ENCODE results near the gene FANCD2. TPM values are rescaled to one million over a fixed set of nuclear protein-coding genes. Genes with fewer than 3 reads are reported as not detected.

The FANCD2 gene
- 1 to 10 TPM; 1.1 to 2.6 (median 1.6) TPM for total RNA-seq
- polyA plus RNA-seq: 1.0 TPM
- long read RNA-seq, donor 1, full-length matches to known transcripts: 1 of 2 reads
- long read RNA-seq, donor 1, partial matches to known transcripts: 1 of 2 reads
- long read RNA-seq, donor 1, other reads (novel, unspliced or antisense): 0 of 2 reads
- long read RNA-seq, donor 2, full-length matches to known transcripts: 1 of 3 reads
- long read RNA-seq, donor 2, partial matches to known transcripts: 1 of 3 reads
- long read RNA-seq, donor 2, other reads (novel, unspliced or antisense): 1 of 3 reads
- long read RNA-seq, donor 3, partial matches to known transcripts: 3 of 4 reads
- long read RNA-seq, donor 3, other reads (novel, unspliced or antisense): 1 of 4 reads
- long read RNA-seq, donor 4, partial matches to known transcripts: 0 of 1 reads
- long read RNA-seq, donor 4, other reads (novel, unspliced or antisense): 1 of 1 reads

GRCh38 chr3:10026084-10026890 is at the start of gene FANCD2:
Gene FANCD2 (plus strand): TSS chr3:10026437. CDS start chr3:10028658, 2,221 bp downstream.
- Histone ChIP-seq H3K27me3 (ENCODE audit: control insufficient read depth, insufficient read depth) (no peaks in the 10 kb centered on the region), H3K4me3 (ENCODE audit: low read length) (peak within 1 kb of the TSS; percentile 60), H3K4me1 (ENCODE audit: control insufficient read depth, insufficient read depth, low read length) (peaks cover 2% of the 10 kb centered on the region), H3K9me3 (ENCODE audit: control insufficient read depth, low read length) (no peaks in the 10 kb centered on the region), H3K27ac (ENCODE audit: low read length) (peak within 1 kb of the TSS; percentile 37)
- intact Hi-C loops (cut with DNase I): no loop called here
- under 1% methylated on average over 61 of the region's 61 CpGs for WGBS
- peak; percentile 90 to 96 (median 95) for DNase-seq
- peak; percentile 96 to 97 for ATAC-seq

- DNase-seq: peak; percentile 84 to 90 (median 85)
- no peaks in the 10 kb centered on the region for H3K9me3 ChIP-seq (ENCODE audit: control insufficient read depth, low read length)
- intact Hi-C loops (cut with DNase I): no loop called here
- no peaks in the 10 kb centered on the region for H3K27me3 ChIP-seq (ENCODE audit: control insufficient read depth, insufficient read depth)
- H3K4me1 ChIP-seq (ENCODE audit: control insufficient read depth, insufficient read depth, low read length): peaks cover 3% of the 10 kb centered on the region
- peak; percentile 98 to 99 for ATAC-seq
- peak overlapping the region; percentile 57 for H3K4me3 ChIP-seq (ENCODE audit: low read length)
- peak overlapping the region; percentile 99 for H3K27ac ChIP-seq (ENCODE audit: low read length)
- WGBS: 25% methylated on average over 7 of the region's 7 CpGs
These were observed 49.2 kb upstream of the FANCD2 start for GRCh38 chr3:9976721-9977709.

GRCh38 chr3:9978710-9979305 is 47.4 kb upstream of the FANCD2 start:
- no peak for ATAC-seq
- intact Hi-C loops (cut with DNase I): no loop called here
- Histone ChIP-seq H3K27me3 (ENCODE audit: control insufficient read depth, insufficient read depth) (no peaks in the 10 kb centered on the region), H3K27ac (ENCODE audit: low read length) (peak overlapping the region; percentile 45), H3K4me1 (ENCODE audit: control insufficient read depth, insufficient read depth, low read length) (peaks cover 3% of the 10 kb centered on the region), H3K9me3 (ENCODE audit: control insufficient read depth, low read length) (no peaks in the 10 kb centered on the region), H3K4me3 (ENCODE audit: low read length) (no peak overlapping the region)
- DNase-seq: no peak
- WGBS: 86% methylated on average over 8 of the region's 8 CpGs

DNA sequence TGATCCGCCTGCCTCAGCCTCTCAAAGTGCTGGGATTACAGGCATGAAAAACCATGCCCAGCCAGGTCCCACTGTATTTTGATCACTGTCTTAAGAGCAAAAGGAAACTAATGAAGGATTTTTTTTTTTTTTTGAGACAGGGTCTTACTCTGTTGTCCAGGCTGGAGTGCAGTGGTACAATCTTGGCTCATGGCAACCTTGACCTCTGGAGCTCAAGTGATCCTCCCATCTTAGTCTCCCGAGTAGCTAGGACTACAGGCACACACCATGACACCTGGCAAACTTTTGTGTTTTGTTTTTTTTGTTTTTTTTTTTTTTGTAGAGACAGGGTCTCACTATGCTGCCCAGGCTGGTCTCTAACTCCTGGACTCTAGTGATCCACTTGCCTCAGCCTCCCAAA is 46.0 kb upstream of the FANCD2 start:
- Histone ChIP-seq H3K4me3 (ENCODE audit: low read length) (no peak overlapping the region), H3K27me3 (ENCODE audit: control insufficient read depth, insufficient read depth) (no peaks in the 10 kb centered on the region), H3K27ac (ENCODE audit: low read length) (no peak overlapping the region), H3K4me1 (ENCODE audit: control insufficient read depth, insufficient read depth, low read length) (peaks cover 3% of the 10 kb centered on the region), H3K9me3 (ENCODE audit: control insufficient read depth, low read length) (no peaks in the 10 kb centered on the region)
- WGBS: 96% methylated on average over 2 of the region's 2 CpGs
- intact Hi-C loops (cut with DNase I): no loop called here
- ATAC-seq: no peak
- DNase-seq: no peak

- DNase-seq (no peak), ATAC-seq (peak; percentile 53 to 64)
- intact Hi-C loops (cut with DNase I): no loop called here
- Histone ChIP-seq H3K9me3 (ENCODE audit: control insufficient read depth, low read length) (no peaks in the 10 kb centered on the region), H3K27me3 (ENCODE audit: control insufficient read depth, insufficient read depth) (no peaks in the 10 kb centered on the region), H3K27ac (ENCODE audit: low read length) (peak overlapping the region; percentile 79), H3K4me1 (ENCODE audit: control insufficient read depth, insufficient read depth, low read length) (no peaks in the 10 kb centered on the region), H3K4me3 (ENCODE audit: low read length) (peak overlapping the region; percentile 87)
- under 1% methylated on average over 17 of the region's 17 CpGs for WGBS
These were observed 40.0 kb upstream of the FANCD2 start for GRCh38 chr3:9986230-9986725.

DNA sequence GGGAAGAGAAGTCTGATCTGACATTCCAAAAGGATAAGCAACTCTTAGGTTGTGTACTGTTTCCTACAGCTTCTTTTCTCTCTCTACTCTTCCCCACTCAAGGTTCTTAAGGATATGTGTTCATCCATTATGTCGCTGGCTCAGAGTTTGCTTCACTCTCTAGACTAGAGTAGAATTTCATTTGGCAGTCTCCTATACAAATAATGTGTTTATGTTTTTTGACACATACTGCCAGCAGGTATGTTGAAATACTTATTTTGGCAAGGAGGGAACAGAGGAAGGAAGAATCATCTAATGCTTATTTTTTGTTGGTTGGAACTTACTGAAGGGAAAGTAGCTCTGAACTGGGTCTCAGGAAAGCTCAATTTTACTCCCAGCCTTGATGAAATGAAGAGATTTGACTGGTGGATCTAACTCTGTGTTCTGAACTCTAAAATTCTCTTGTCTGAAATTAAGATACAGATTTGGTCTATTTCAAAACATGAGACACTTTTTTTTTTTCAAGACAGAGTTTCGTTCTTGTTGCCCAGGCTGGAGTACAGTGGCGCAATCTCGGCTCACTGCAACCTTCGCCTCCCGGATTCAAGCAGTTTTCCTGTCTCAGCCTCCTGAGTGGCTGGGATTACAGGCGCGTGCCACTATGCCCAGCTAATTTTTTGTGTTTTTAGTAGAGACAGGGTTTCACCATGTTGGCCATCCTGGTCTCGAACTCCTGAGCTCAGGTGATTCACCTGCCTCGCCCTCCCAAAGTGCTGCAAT is 32.0 kb upstream of the FANCD2 start:
- no peaks in the 10 kb centered on the region for H3K9me3 ChIP-seq (ENCODE audit: control insufficient read depth, low read length)
- 90% methylated on average over 10 of the region's 10 CpGs for WGBS
- ATAC-seq: no peak
- H3K27me3 ChIP-seq (ENCODE audit: control insufficient read depth, insufficient read depth): no peaks in the 10 kb centered on the region
- H3K4me1 ChIP-seq (ENCODE audit: control insufficient read depth, insufficient read depth, low read length): no peaks in the 10 kb centered on the region
- intact Hi-C loops (cut with DNase I): no loop called here
- no peak for DNase-seq
- no peak overlapping the region for H3K4me3 ChIP-seq (ENCODE audit: low read length)
- no peak overlapping the region for H3K27ac ChIP-seq (ENCODE audit: low read length)

DNA sequence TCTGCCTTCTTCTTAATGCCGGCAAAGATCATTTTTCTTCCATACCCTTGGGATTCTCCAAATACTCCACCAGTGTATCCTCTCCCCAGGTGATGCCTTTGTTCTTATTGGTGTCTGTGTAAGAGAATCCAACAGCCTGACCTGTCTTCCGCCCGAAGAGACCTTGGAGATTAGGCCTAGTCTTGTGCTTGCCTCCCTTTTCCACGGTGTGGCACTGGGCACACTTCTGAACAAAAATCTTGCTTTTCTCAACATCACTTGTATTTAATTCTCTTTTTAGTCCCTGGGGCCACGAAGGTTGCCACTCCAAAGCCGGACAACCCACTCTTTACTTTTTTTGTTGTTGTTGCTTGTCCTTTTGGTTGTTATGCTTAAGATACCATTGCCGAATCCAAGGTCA is 25.6 kb upstream of the FANCD2 start:
- no peak overlapping the region for H3K27ac ChIP-seq (ENCODE audit: low read length)
- H3K27me3 ChIP-seq (ENCODE audit: control insufficient read depth, insufficient read depth): no peaks in the 10 kb centered on the region
- no peak for DNase-seq
- H3K4me1 ChIP-seq (ENCODE audit: control insufficient read depth, insufficient read depth, low read length): no peaks in the 10 kb centered on the region
- intact Hi-C loops (cut with DNase I): no loop called here
- H3K9me3 ChIP-seq (ENCODE audit: control insufficient read depth, low read length): no peaks in the 10 kb centered on the region
- H3K4me3 ChIP-seq (ENCODE audit: low read length): no peak overlapping the region
- ATAC-seq: no peak
- WGBS: 97% methylated on average over 7 of the region's 7 CpGs

DNA sequence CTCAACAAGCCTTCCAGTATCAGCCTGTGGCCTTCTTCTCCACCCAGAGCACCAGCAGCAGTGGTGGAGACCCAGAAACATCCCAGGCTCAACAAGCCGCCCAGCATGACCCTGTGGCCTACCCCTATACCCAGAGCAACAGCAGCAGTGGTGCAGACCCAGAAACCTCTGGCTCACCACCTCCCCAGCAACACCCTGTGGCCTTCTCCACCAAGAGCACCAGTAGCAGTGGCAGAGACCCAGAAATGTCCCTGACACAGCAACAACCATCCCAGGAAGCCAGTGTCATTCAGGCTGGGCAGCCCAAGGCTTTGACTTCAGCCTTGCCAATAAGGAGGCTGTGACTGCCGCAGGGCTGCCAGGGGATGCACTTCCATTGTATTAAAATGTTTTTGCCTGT is 23.3 kb upstream of the FANCD2 start:
- no peaks in the 10 kb centered on the region for H3K9me3 ChIP-seq (ENCODE audit: control insufficient read depth, low read length)
- no peaks in the 10 kb centered on the region for H3K4me1 ChIP-seq (ENCODE audit: control insufficient read depth, insufficient read depth, low read length)
- intact Hi-C loops (cut with DNase I): no loop called here
- no peaks in the 10 kb centered on the region for H3K27me3 ChIP-seq (ENCODE audit: control insufficient read depth, insufficient read depth)
- no peak for DNase-seq
- no peak for ATAC-seq
- H3K4me3 ChIP-seq (ENCODE audit: low read length): no peak overlapping the region
- 96% methylated on average over 2 of the region's 2 CpGs for WGBS
- no peak overlapping the region for H3K27ac ChIP-seq (ENCODE audit: low read length)

DNA sequence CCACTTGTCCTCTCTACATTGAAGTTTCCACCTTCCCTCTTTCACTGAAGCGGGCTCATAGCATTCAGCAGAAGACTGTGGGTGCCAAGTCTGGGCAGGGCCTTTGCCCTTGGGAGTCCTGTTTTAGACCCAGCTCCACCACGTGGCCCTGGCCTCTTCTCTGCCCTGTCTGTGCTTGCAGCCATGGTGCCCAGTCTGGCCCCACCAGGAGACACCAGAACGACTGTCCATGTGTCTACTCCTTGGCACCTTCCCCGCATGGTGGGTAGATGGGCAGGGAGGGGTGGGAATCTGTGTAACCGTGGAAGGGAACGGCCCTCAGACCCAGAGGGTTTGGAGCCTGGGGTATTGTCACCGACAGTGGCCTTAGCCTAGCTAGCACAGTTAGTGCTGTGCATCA is 21.7 kb upstream of the FANCD2 start:
- intact Hi-C loops (cut with DNase I): no loop called here
- DNase-seq (no peak), ATAC-seq (no peak)
- WGBS: 92% methylated on average over 7 of the region's 7 CpGs
- H3K27me3 ChIP-seq (ENCODE audit: control insufficient read depth, insufficient read depth): no peaks in the 10 kb centered on the region
- H3K4me3 ChIP-seq (ENCODE audit: low read length): no peak overlapping the region
- H3K9me3 ChIP-seq (ENCODE audit: control insufficient read depth, low read length): no peaks in the 10 kb centered on the region
- no peaks in the 10 kb centered on the region for H3K4me1 ChIP-seq (ENCODE audit: control insufficient read depth, insufficient read depth, low read length)
- no peak overlapping the region for H3K27ac ChIP-seq (ENCODE audit: low read length)
